Activated CD4-positive, alpha-beta T cell treated with anti-CD3 and anti-CD28 coated beads for 24 hours (primary cell): ENCODE results near the gene MCRIP2.
"Not testable (repeated sequence)": the region's sequence is repeated elsewhere in the genome, so short reads cannot be mapped to it uniquely, and the experiment has no call there.

Experiments used
- DNase-seq, 2 donors: peaks; one replicate each; pipeline ENCODE4 v3.0.0-alpha.2; 2020; ENCODE audit warnings: low read depth in 2 of 2

Gene MCRIP2, protein sequence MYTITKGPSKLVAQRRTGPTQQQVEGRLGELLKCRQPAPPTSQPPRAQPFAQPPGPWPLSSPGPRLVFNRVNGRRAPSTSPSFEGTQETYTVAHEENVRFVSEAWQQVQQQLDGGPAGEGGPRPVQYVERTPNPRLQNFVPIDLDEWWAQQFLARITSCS

DNA sequence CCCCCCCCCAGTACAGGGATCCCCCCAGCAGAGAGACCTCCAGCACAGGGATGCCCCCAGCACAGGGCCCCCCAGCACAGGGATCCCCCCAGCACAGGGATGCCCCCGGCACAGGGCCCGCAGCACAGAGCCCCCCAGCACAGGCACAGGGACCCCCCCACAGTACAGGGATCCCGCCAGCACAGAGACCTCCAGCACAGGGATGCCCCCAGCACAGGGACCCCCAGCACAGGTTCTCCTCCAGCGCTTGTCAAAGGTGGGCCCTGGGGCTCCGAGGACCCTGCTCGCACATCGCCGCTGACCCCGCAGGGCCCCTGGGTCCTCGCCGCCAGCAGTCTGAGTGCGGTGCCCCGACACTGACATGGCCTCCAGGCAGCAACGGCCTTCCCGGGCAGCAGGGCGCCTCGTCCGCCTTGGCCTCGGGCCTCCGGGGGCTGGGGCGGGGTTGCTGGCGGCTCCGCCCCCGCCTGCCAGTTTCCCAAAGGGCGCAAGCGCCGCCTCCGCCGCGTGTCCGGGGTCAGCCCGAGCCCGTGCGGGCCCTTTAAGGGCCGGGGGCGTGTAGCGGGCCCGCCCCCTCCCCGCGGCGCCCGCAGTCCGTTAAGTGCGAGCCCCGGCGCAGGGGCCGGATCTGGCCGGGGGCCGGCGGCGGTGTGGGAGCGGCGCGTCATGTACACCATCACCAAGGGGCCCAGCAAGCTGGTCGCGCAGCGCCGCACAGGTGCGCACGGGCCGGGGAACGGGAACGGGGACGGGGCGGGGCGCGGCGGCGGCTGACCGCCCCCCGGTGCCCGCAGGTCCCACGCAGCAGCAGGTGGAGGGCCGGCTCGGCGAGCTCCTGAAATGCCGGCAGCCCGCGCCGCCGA lies at the start of gene MCRIP2:
TSS of gene MCRIP2 (plus strand) at position 503 of the 863 bp plus-strand sequence. CDS start at position 667, 164 bp downstream.
- DNase-seq: peak; percentile 54 to 71

DNA sequence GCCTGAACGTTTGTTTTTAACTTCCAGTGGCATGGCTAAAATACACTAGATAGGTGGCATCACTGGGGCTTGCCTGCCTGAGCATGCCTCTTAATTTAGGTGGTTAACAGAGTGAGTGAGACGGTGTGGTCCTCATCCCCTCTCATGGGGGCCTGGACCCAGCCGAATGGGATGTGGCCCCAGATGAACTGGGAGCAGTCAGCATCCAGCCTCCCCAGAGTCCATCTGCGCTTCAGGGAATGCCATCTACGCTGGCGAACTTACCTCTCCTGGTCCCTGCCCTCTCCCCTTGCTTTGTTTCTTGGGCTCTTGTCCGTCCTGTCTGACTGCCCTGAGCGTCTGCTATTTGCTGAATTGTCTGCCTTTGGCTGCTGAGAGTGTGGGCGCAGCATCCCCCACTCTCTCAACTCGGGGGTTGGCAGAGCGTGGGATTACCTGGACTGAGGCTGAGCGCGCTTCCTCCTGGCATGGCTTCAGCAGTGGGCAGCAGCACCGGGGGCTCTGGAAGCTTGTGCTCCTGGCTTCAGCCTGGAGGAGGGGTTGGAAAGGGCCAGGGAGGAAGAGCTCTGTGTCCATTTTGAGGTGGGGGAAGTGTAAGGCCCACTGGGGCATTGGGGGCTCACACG lies 49.6 kb upstream of the MCRIP2 start:
- DNase-seq: no peak

DNA sequence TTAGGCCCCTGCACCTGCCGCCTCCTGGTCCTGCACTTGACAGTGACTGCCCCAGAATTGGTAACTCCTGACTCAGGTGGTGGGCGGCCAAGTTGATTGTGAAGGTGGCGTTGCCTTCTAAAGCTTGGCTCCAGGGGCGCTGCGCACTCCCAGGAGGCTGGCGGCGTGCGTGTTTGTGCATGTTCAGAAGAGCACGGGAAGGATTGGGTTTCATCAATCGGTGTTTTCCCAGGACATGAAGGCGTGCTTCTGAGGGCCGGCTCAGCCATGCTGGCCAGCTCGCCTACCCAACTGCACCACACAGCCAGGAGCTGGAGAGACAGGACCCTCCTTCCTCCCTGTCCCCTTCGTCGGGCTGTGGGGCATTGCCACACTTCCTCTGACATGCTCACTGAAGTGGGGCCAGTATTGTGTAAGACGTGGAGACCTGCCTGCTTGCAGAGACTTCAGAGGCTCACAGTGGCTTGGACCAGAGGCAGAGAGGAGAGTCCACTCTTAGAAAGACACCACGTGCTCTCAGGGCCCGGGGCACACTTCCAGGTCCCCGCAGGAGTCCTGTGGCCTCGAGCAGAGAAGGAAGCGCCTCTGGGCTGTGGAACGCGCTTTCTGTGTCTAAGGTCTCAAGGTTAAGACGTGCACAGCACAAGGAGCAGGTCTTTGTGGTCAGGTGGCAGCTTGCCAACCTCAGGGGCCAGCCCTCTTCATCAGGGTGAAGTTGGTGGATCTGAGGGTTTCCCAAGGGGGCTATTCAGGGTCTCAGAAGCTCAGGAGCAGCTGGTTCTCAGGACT lies 48.9 kb upstream of the MCRIP2 start:
- no peak for DNase-seq

DNA sequence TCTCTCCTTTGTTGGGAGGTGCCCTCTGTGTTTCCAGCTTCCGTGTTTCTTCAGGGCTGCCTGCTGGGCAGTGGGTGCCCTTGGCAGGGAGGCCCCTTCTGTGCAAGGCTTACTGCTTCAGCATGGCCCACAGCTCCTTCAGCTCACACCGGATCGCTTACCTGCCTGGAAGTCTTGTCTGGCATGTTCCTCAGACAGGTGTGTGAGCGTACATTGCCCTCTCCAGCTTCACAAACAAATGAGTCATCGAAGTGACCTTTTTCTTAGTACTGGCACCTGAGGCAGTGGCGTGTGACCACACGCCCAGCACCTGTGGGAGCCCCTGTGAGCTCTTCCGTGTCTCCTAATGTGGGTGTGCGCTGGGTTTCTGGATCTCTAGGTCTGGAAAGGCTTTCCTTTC lies 48.2 kb upstream of the MCRIP2 start:
- DNase-seq: no peak

DNA sequence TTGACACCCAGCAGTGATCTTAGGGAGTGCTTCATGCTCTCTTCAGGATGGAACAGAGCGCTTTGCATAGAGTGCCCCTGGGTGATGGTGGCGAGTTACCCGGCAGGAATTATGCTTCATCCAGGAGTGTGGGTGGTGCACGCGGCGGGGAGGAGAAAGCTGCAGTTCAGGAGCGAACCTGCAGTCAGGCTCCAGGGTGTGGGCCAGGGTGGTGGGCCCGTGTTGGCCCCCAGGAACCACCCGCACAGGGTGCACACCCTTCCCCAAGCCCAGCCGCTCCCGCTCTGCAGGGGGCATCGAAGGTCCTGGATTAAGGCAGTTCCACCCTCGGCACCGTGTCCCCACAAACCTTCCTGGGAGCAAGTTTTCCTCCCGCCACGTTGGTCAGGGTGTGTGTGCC lies 47.8 kb upstream of the MCRIP2 start:
- no peak for DNase-seq

DNA sequence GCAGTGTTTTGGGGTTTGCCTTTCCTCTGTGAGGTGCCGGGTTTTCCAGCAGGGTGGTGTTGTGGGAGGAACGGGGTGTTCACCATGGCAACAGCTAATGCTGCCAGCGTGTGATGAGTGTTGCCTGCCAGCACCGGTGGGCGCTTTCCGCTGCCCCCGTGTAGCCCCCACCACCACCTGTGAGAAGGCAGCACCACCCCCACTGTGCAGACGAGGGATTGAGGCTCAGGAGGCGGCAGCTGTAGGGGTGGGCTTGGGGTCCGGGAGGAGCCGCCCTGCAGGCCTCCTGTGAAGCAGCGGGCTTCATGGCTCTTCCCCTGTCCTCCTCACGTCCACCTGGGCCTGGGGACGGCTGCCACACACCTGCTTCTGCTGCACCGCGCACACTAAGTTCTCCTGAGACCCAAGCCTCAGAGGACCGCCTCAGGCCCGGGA lies 46.5 kb upstream of the MCRIP2 start:
- DNase-seq: no peak

DNA sequence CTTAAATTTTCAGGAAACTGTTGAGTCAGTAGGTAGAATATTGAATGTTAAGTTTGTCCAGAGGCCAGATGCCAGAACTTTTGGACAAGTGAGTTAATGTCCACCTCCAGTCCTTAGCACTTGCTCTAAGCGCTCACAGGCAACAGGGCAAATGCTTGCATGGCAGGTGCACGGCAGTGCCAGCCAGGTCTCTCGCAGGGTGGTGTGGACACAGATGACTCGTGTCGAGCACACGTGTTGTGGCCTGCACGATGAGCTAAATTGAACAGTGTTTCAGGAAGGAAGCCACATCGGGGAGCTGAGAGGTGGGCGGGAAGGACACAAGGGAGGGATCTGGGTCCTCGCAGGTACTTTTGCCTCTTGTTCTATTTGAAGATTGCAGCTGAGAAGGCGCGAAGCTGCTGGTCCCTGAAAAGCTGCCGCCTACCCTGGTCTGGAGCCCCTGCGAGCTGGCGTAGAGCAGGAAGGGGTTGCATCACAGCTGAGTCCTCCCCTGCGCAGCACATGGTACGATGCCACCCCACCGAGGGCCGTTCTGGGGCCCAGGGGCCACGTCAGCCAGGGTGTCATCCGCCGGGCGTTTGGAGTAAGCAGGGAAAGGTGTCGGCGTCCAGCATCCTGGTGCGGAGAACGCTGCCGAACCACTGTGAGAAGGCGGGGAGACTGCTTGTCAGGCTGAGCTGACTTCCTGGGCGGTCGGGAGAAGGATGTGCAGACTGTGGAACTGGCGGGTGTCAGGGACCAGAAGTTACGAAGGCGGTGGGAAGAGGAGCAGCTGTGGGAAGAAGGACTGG lies 45.5 kb upstream of the MCRIP2 start:
- DNase-seq: no peak

DNA sequence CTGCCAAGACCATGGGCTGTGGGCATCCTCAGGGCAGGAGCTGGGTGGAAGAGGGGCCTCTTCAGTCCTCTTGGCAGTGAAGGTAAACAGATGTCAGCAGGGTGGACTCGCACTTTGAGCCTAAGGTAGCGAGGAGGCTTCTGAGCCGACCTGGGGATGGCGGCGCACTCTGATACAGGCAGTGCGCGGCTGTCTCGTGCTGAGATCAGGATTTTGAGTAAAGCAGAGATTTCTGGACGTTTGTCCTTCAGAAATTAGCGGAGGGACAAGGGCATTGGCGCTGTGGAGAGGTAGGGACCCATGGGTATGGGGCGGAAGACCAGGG lies 44.9 kb upstream of the MCRIP2 start:
- no peak for DNase-seq

DNA sequence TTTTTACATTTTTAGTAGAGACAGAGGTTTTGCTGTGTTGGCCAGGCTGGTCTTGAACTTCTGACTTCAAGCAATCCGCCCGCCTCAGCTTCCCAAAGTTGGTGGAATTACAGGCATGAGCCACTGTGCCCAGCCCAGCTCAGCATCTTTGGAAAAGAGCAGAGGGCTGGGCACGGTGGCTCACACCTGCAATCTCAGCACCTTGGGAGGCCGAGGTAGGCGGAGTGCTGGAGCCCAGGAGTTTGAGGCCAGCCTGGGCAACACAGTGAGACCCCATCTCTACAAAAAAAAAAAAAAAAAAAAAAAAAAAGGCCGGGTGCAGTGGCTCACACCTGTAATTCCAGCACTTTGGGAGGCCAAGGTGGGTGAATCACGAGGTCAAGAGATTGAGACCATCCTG lies 44.0 kb upstream of the MCRIP2 start:
- DNase-seq: not testable (repeated sequence)

DNA sequence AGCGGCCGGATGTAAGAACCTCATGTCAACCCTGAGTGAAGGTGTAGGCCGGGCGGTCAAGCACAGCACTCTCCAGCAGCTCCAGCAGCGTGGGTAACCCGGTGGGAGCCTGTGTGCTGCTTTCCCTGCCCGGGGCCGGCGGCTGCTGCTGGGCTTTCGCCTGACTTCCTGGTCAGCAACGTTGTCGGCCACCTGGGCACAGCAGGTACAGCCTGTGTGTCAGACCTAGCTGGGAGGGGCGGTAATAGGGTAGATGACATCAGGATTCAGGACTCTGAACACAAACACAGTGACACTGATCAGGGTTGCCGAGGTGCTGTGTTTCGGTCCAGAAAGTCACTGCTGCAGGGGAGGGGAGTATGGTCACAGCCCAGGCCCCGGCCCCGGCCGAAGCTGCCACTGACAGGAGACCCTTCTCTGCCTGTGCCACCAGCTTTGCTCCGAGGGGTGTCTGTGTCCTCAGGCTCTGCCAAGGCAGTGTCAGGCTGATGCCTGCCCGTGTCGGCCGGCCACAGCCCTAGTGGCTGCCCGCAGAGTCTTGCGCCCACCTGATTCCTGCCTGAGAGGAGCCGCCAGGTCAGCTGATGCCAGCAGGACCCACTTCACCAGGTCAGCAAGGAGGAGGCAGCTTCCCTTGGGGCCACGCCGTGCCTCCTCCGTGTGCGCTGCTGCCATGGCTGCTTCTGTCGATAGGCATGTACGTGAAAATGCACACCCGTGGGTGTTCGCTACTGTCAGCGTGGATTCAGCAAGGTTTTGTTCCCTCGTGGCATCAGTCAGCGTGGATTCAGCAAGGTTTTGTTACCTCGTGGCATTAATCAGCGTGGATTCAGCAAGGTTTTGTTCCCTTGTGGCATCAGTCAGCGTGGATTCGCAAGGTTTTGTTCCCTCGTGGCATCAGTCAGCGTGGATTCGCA lies 42.5 kb upstream of the MCRIP2 start:
- no peak for DNase-seq

DNA sequence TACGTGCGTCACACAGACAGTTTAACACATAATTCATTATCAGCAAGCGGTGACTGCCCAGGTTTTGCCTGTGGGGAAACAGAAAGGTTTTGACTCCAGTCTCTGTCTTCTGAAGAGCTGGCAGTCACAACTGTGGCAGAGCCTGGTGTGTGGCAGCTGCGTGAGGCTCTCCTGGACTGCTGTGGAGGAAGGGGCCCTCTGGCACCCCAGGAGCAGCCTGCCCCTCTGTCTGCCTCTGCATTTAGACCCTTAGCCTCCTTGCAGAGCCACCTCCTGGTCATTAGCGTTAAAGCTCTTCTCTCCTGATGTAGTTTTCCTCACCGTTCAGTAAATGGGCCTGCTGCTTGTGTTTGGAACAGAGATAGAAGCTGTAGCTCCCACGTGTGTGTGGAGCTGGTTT lies 40.8 kb upstream of the MCRIP2 start:
- no peak for DNase-seq

DNA sequence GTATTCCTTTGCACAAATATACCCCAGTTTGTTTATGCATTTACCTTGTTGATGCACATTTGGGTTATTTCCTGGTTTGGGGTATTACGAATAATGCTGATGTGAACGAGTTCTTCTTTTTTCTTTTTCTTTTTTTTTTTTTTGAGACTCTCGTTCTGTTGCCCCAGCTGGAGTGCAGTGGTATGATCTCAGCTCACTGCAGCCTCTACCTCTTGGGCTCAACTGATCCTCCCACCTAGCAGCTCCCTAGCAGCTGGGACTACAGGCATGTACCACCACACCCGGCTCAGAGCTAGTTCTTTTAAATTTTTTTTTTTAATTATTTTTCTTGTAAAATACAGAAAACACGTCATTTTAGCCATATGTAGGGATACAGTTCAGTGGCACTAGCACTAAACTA lies 37.7 kb upstream of the MCRIP2 start:
- no peak for DNase-seq

DNA sequence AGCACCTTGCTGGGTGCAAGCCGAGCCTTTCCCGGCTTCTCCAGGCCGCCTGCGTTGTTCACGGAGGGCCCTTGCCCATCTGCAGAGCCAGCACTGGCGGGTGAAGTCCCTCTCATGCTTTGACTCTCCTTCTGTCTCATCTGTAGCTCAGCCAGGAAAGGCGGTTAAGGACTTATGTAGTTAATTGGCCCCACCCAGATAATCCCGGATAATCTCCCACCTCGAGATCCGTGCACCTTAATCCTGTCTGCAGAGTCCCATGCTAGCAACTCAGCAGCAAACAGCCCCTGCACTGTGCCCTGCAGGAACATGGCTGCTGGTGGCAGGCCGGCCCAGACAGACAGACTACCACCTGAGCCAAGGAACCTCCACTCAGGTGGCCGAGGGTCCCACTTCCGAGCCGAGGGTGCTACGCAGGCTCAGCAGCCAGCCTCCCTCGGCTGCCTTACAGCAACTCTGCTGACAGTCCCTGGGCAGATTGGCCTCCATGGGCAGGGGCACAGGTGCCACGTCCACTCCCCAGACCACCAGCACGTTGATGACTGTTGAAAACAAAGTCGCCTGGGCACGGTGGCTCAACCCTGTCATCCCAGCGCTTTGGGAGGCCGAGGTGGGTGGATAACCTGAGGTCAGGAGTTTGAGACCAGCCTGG lies 34.8 kb upstream of the MCRIP2 start:
- no peak for DNase-seq

DNA sequence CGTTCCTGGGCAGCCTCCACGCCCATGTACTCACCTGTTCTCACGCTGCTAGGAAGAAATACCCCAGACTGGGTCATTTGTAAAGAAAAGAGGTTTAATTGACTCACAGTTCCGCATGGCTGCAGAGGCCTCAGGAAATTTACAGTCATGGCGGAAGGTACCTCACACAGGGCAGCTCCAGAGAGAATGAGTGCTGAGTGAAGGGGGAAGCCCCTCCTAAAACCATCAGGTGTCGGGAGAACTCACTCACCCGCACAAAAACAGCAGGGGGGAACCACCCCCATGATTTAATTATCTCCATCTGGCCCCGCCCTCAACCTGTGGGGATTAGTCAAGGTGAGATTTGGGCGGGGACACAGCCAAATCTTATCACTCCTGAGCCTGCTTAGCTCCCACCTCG lies 33.6 kb upstream of the MCRIP2 start:
- peak in 1 of 2 donors; percentile 58 for DNase-seq

DNA sequence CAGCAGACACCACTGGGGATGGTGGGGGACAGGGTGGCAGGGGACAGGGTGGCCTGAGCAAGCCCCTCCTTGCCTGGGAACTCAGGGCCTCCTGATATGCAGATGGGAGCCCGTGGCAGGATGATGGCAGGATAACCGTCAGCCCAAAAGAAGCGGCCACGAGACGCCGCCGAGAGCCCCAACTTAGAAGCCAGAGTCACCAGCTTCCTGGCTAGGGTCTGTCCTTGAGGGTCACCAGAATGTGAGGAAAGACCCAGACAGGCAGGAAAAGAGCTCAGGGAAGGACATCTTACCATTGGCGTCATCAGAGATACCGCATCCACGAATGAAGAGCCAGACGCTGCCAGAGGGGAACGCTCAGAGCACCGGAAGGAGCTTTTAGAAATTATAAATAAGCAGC lies 32.3 kb upstream of the MCRIP2 start:
- DNase-seq: no peak

DNA sequence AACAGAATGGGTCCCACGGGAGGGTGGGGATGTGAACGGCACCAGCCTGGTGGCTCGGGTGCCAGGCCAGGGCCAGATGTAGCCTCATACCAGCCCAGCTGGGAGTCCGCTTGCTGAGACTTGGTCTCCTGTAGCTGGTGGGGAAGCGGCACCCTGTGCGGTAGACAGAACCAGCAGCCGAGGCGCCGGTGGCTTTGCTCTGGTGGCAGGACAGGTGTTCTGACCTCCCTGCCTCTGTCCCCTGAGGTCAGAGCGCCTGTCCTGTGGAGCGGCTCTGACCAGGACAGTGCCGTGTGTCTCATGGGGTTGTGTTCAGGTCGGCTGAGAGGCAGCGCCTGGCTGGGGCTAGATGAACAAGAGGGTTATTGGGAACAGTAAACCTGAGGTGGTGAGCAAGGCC lies 31.6 kb upstream of the MCRIP2 start:
- DNase-seq: no peak

DNA sequence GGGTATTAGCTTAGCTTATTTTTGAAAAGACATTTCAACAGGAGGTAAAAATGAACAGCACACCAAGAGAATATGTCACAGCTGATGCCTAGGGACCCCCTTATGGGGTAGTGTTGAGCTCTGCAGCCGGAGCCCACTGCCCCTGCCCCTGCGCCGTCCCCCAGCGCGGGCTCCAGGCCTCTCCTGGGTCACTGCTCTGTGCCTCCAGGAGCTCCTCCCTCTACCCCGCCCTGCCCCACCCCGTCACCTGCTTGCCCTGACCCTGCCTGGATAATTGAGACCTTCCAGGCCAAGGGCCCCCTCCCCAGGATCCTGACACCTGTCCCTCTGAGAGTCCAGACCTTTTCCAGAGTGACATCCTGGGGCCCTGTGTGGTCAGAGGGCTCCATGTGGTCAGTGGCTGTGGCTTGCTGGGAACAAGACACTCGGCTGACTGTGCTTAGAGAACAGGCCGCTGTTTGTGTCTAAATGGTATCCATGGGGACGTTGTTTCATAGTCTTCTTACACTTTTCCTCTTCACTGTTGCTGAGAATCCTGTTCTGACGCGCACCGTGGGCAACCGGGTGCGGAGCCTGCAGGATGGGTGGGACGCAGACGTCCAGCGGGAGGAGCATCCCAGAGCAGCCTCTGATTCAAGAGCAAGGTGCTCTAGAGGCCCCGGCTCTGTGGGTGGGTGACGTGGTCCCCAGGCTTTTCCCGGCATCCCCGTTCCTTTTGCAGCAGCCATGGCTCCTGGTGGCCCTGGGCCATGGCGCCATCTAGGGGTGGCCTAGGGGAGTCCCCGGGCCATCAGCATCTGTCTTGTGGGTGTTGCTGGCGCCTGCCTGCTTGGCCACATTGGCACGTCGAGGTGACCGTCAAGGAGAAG lies 30.9 kb upstream of the MCRIP2 start:
- DNase-seq: peak; percentile 46 to 58

DNA sequence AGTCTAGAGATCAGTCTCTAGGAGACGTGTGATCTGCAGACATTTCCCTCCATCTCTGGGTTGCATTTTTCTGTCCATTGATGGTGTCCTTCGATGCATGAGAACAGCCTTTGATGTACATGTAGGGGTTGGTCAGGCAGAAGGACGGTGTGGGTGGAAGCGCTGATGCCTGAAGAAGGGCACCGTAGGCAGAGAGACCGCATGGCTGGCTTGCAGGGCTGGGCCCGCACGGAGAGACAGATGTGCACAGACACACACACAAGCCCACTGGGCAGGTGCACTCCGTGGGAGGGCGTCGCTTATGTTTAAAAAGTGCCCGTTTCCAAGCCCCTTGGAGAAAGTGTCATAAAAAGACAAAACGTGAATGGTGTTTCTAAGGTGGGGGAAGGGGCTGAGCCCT lies 26.5 kb upstream of the MCRIP2 start:
- no peak for DNase-seq
